HG03060 (cell line): ENCODE data around the gene SLC25A53.
"Not testable (repeated sequence)": the region's sequence is repeated elsewhere in the genome, so short reads cannot be mapped to it uniquely, and the experiment has no call there.

ENCODE experiments used
- ATAC-seq: cut with Tn5 transposase; IDR thresholded peaks from one replicate; pipeline ENCODE4 v1.9.1; 2021; ENCODE audit warnings: low read depth, moderate number of reproducible peaks; ENCODE audit not compliant: unreplicated experiment

Gene SLC25A53

GRCh38 chrX:104077854-104078253 lies 79.0 kb downstream of the SLC25A53 start:
- ATAC-seq = not testable (repeated sequence)

GRCh38 chrX:104075778-104076445 lies 80.9 kb downstream of the SLC25A53 start, which contains the start of gene TMSB15C:
TSS of gene TMSB15C (minus strand) at chrX:104076236.
- ATAC-seq = peak; percentile 80

- ATAC-seq = not testable (repeated sequence)
These were observed 94.2 kb downstream of the SLC25A53 start for GRCh38 chrX:104062636-104063035.

- ATAC-seq = not testable (repeated sequence)
These were observed 101.9 kb downstream of the SLC25A53 start for GRCh38 chrX:104054956-104055355.
